Smooth muscle cell (in vitro differentiated cells): ENCODE measurements around the gene ACAN. TPM values are rescaled to one million over a fixed set of nuclear protein-coding genes. Genes with fewer than 3 reads are reported as not detected.

Source experiments
- DNase-seq: peaks from one replicate; lab custom pipeline; 2025; ENCODE audit not compliant: unreplicated experiment; lab: John Stamatoyannopoulos, UW
- H2AFZ ChIP-seq: fragments of 200-600 bp; sonication (generic); 2 replicates; pipeline ENCODE4 v1.6.0; 2016; ENCODE audit warnings: antibody characterized with exemption, low read depth, mild to moderate bottlenecking
- H3F3A ChIP-seq: fragments of 200-600 bp; sonication (generic); 2 replicates; pipeline ENCODE4 v1.6.0; 2017; ENCODE audit warnings: antibody characterized with exemption, low read depth
- H3K27ac ChIP-seq: fragments of 200-600 bp; sonication (generic); 2 replicates; pipeline ENCODE4 v1.5.1; 2016; ENCODE audit warnings: low read depth, mild to moderate bottlenecking
- H3K27me3 ChIP-seq: fragments of 200-600 bp; sonication (generic); 2 replicates; pipeline ENCODE4 v1.6.1; 2016; ENCODE audit warnings: low read depth, mild to moderate bottlenecking
- H3K36me3 ChIP-seq: fragments of 200-600 bp; sonication (generic); 2 replicates; pipeline ENCODE4 v1.5.1; 2016; ENCODE audit warnings: low read depth
- H3K4me1 ChIP-seq: fragments of 200-600 bp; sonication (generic); 2 replicates; pipeline ENCODE4 v1.5.1; 2016; ENCODE audit warnings: low read depth
- H3K4me2 ChIP-seq: fragments of 200-600 bp; sonication (generic); 2 replicates; pipeline ENCODE4 v1.6.0; 2016; ENCODE audit warnings: mild to moderate bottlenecking
- H3K4me3 ChIP-seq: fragments of 200-600 bp; sonication (generic); 2 replicates; pipeline ENCODE4 v1.5.1; 2016; ENCODE audit warnings: mild to moderate bottlenecking
- H3K79me2 ChIP-seq: fragments of 200-600 bp; sonication (generic); 2 replicates; pipeline ENCODE4 v1.6.0; 2016; ENCODE audit warnings: low read depth, mild to moderate bottlenecking
- H3K9ac ChIP-seq: fragments of 200-600 bp; sonication (generic); 2 replicates; pipeline ENCODE4 v1.6.0; 2016; ENCODE audit warnings: low read depth
- H3K9me3 ChIP-seq: fragments of 200-600 bp; sonication (generic); replicated peaks from 2 replicates; pipeline ENCODE4 v1.5.1; 2016; ENCODE audit warnings: low read depth
- H4K20me1 ChIP-seq: fragments of 200-600 bp; sonication (generic); 2 replicates; pipeline ENCODE4 v1.6.0; 2016; ENCODE audit warnings: low read depth
- CTCF ChIP-seq: fragments of 200-600 bp; sonication (generic); IDR thresholded peaks from 2 replicates; pipeline ENCODE4 v1.5.1; 2017; ENCODE audit warnings: borderline replicate concordance, mild to moderate bottlenecking, antibody characterized with exemption; ENCODE audit not compliant: insufficient read depth, poor library complexity, severe bottlenecking
- WGBS: methylation state at CpG from one replicate; pipeline ENCODE4 v1.1.7; 2016; ENCODE audit warnings: low lambda C conversion rate; 5-methylcytosine and 5-hydroxymethylcytosine counted together
- polyA plus RNA-seq: library from polyadenylated mRNA; unstranded; fragments of >200 nt; fragmentation: Nextera tagmentation; extraction: Ambion mirVana; gene quantifications from 2 replicates; pipeline ENCODE4 v1.2.1, GENCODE V29; 2016
- total RNA-seq: library from RNA; depleted of rRNA; stranded (reverse); fragments of >200 nt; gene quantifications from 2 replicates; pipeline ENCODE4 v1.2.3, GENCODE V29; 2014

ACAN gene
- total and polyA plus RNA-seq, 2 experiments from 2014 or later, result not detected

- Histone ChIP-seq H3K9me3 (no peaks in the 10 kb centered on the region), H4K20me1 (no peaks in the 10 kb centered on the region), H3K79me2 (no peaks in the 10 kb centered on the region), H3K4me1 (no peaks in the 10 kb centered on the region), H3K9ac (no peak overlapping the region), H3K27me3 (peaks cover 5% of the 10 kb centered on the region), H3K4me2 (no peak overlapping the region), H2AFZ (no peak overlapping the region), H3F3A (no peaks in the 10 kb centered on the region), H3K4me3 (no peak overlapping the region), H3K27ac (no peak overlapping the region), H3K36me3 (no peaks in the 10 kb centered on the region)
- no peak for DNase-seq
- no peak for TF ChIP-seq CTCF
Measured at GRCh38 chr15:88852476-88852875, 49.2 kb downstream of the ACAN start.

- Histone ChIP-seq H3K79me2 (no peaks in the 10 kb centered on the region), H3K4me2 (no peak overlapping the region), H3K27me3 (no peaks in the 10 kb centered on the region), H2AFZ (no peak overlapping the region), H4K20me1 (no peaks in the 10 kb centered on the region), H3K9ac (no peak overlapping the region), H3K9me3 (no peaks in the 10 kb centered on the region), H3K4me1 (no peaks in the 10 kb centered on the region), H3K4me3 (no peak overlapping the region), H3K27ac (no peak overlapping the region), H3K36me3 (no peaks in the 10 kb centered on the region), H3F3A (no peaks in the 10 kb centered on the region)
- no peak for DNase-seq
- WGBS, result 91% methylated on average over 11 of the region's 11 CpGs
- no peak for TF ChIP-seq CTCF
Measured at GRCh38 chr15:88858934-88859333, 55.7 kb downstream of the ACAN start.

GRCh38 chr15:88859550-88859949, 56.3 kb downstream of the ACAN start:
- TF ChIP-seq CTCF, result no peak

GRCh38 chr15:88860212-88860611, 57.0 kb downstream of the ACAN start:
- Histone ChIP-seq H3F3A (no peaks in the 10 kb centered on the region), H2AFZ (no peak overlapping the region), H3K27ac (no peak overlapping the region), H3K4me1 (no peaks in the 10 kb centered on the region), H4K20me1 (no peaks in the 10 kb centered on the region), H3K9ac (no peak overlapping the region), H3K27me3 (no peaks in the 10 kb centered on the region), H3K79me2 (no peaks in the 10 kb centered on the region), H3K4me2 (no peak overlapping the region), H3K4me3 (no peak overlapping the region), H3K9me3 (no peaks in the 10 kb centered on the region), H3K36me3 (no peaks in the 10 kb centered on the region)
- TF ChIP-seq CTCF, result no peak
- WGBS, result 90% methylated on average over 7 of the region's 7 CpGs
- DNase-seq, result no peak

More at GRCh38 chr15:88859550-88859949, 56.3 kb downstream of the ACAN start:
- Histone ChIP-seq H3K4me2 (no peak overlapping the region), H3K9me3 (no peaks in the 10 kb centered on the region), H2AFZ (no peak overlapping the region), H3K79me2 (no peaks in the 10 kb centered on the region), H3K27ac (no peak overlapping the region), H3K4me3 (no peak overlapping the region), H3K4me1 (no peaks in the 10 kb centered on the region), H3K27me3 (no peaks in the 10 kb centered on the region), H3F3A (no peaks in the 10 kb centered on the region), H3K9ac (no peak overlapping the region), H3K36me3 (no peaks in the 10 kb centered on the region), H4K20me1 (no peaks in the 10 kb centered on the region)
- WGBS, result 61% methylated on average over 7 of the region's 7 CpGs
- no peak for DNase-seq
